PC-3 (cell line): ENCODE data around the gene SH3RF3. TPM values are rescaled to one million over a fixed set of nuclear protein-coding genes. Genes with fewer than 3 reads are reported as not detected.

ENCODE experiments used
- ATAC-seq: fragments of 200-7000 bp; cut with Tn5 transposase; 2 replicates; pipeline ENCODE4 v1.9.1; 2020; ENCODE audit warnings: mild to moderate bottlenecking, moderate library complexity
- BruUV-seq: library from RNA; stranded (reverse); fragments of 400-500 nt; replicated peaks from 2 replicates; lab custom pipeline; 2021; lab: Mats Ljungman, UMichigan
- CTCF ChIA-PET: fragments of 300-600 bp; sonication (Branson Sonifier 250); formaldehyde crosslinking; loops from one replicate; lab custom pipeline; 2022; ENCODE audit warnings: antibody characterized with exemption; lab: Charles Lee
- POLR2A ChIA-PET: fragments of 300-600 bp; sonication (Branson Sonifier 250); formaldehyde crosslinking; loops from one replicate; lab custom pipeline; 2022; ENCODE audit warnings: antibody characterized with exemption; ENCODE audit not compliant: unreplicated experiment; lab: Charles Lee
- DNase-seq: peaks from one replicate; pipeline ENCODE4 v3.0.0-alpha.2; 2015
- H2AFZ ChIP-seq: fragments of 300-600 bp; sonication (generic); 2 replicates; pipeline ENCODE4 v1.6.0; 2016; ENCODE audit warnings: antibody characterized with exemption, low read length
- H3F3A ChIP-seq: fragments of 300-600 bp; sonication (generic); one replicate; pipeline ENCODE4 v1.6.0; 2017; ENCODE audit warnings: antibody characterized with exemption, low read length, control low read depth, mild to moderate bottlenecking; ENCODE audit not compliant: unreplicated experiment
- H3K27ac ChIP-seq: fragments of 300-600 bp; sonication (generic); 2 replicates; pipeline ENCODE4 v1.5.1; 2016; ENCODE audit warnings: mild to moderate bottlenecking, low read length
- H3K27me3 ChIP-seq: fragments of 300-600 bp; sonication (generic); 2 replicates; pipeline ENCODE4 v1.6.1; 2016; ENCODE audit warnings: low read length, mixed read lengths
- H3K36me3 ChIP-seq: fragments of 300-600 bp; sonication (generic); 2 replicates; pipeline ENCODE4 v1.6.1; 2016; ENCODE audit warnings: low read depth, mixed run types, low read length, mixed read lengths
- H3K4me1 ChIP-seq: fragments of 300-600 bp; sonication (generic); 2 replicates; pipeline ENCODE4 v1.5.1; 2016; ENCODE audit warnings: low read length; ENCODE audit not compliant: insufficient read depth
- H3K4me2 ChIP-seq: fragments of 300-600 bp; sonication (generic); 2 replicates; pipeline ENCODE4 v1.6.0; 2016; ENCODE audit warnings: low read length
- H3K4me3 ChIP-seq: fragments of 300-600 bp; sonication (generic); 2 replicates; pipeline ENCODE4 v1.5.1; 2016; ENCODE audit warnings: mild to moderate bottlenecking, low read length, mixed read lengths
- H3K79me2 ChIP-seq: fragments of 300-600 bp; sonication (generic); 2 replicates; pipeline ENCODE4 v1.6.1; 2017; ENCODE audit warnings: low read length, mixed read lengths
- H3K9ac ChIP-seq: fragments of 300-600 bp; sonication (generic); 2 replicates; pipeline ENCODE4 v1.6.0; 2016; ENCODE audit warnings: mild to moderate bottlenecking, low read length
- H3K9me2 ChIP-seq: fragments of 300-600 bp; sonication (generic); replicated peaks from 2 replicates; pipeline ENCODE4 v1.6.1; 2016; ENCODE audit warnings: mixed run types, low read length, mixed read lengths
- H3K9me3 ChIP-seq: fragments of 300-600 bp; sonication (generic); 2 replicates; pipeline ENCODE4 v1.6.1; 2016; ENCODE audit warnings: low read length, mixed read lengths
- H4K20me1 ChIP-seq: fragments of 300-600 bp; sonication (generic); 2 replicates; pipeline ENCODE4 v1.6.1; 2016; ENCODE audit warnings: low read length, mixed read lengths
- CTCF ChIP-seq: fragments of 300-600 bp; sonication (generic); conservative IDR thresholded peaks from 2 replicates; pipeline ENCODE4 v1.5.1; 2017; ENCODE audit warnings: antibody characterized with exemption, low read depth, mild to moderate bottlenecking, low read length
- EZH2 ChIP-seq: fragments of 300-600 bp; sonication (generic); IDR thresholded peaks from one replicate; pipeline ENCODE4 v1.6.1; 2017; ENCODE audit warnings: antibody characterized with exemption, mild to moderate bottlenecking, low read length; ENCODE audit not compliant: unreplicated experiment
- EZH2phosphoT487 ChIP-seq: fragments of 300-600 bp; sonication (generic); IDR thresholded peaks from 2 replicates; pipeline ENCODE4 v1.6.1; 2018; ENCODE audit warnings: mild to moderate bottlenecking, antibody characterized with exemption, low read length, borderline replicate concordance
- intact Hi-C: fragments of 100-400 bp; cut with micrococcal nuclease; formaldehyde crosslinking; loops from 2 replicates; pipeline ENCODE4 v1.9.0; 2023
- total RNA-seq: library from RNA; depleted of rRNA; stranded (reverse); fragments of >200 nt; gene quantifications from 2 replicates; pipeline ENCODE4 v1.2.3, GENCODE V29; 2014

Gene SH3RF3
- total RNA-seq, 1 experiment from 2014 or later, result 11.7 TPM

- no peak overlapping the region for H3K27ac ChIP-seq
- POLR2A ChIA-PET, result no interaction called here
- CTCF ChIA-PET, result no interaction called here
- no peak overlapping the region for H3K9ac ChIP-seq
- H3K36me3 ChIP-seq, result no peaks in the 10 kb centered on the region
- no peaks in the 10 kb centered on the region for H3F3A ChIP-seq
- H3K79me2 ChIP-seq, result peaks cover 36% of the 10 kb centered on the region
- no peaks in the 10 kb centered on the region for H4K20me1 ChIP-seq
- peaks cover 5% of the 10 kb centered on the region for H3K4me1 ChIP-seq
- BruUV-seq, result no TSS peak
- H3K4me2 ChIP-seq, result no peak overlapping the region
- no peak for TF ChIP-seq EZH2
- TF ChIP-seq CTCF, result no peak
- no peak for TF ChIP-seq EZH2phosphoT487
- DNase-seq, result no peak
- intact Hi-C loops, result no loop called here
- no peaks in the 10 kb centered on the region for H3K9me2 ChIP-seq
- no peaks in the 10 kb centered on the region for H3K27me3 ChIP-seq
- H3K9me3 ChIP-seq, result no peaks in the 10 kb centered on the region
- H3K4me3 ChIP-seq, result no peak overlapping the region
- H2AFZ ChIP-seq, result no peak overlapping the region
- no peak for ATAC-seq
Measured at GRCh38 chr2:109202486-109202885, 73.5 kb downstream of the SH3RF3 start.

- H3K79me2 ChIP-seq, result peaks cover 38% of the 10 kb centered on the region
- no peaks in the 10 kb centered on the region for H4K20me1 ChIP-seq
- POLR2A ChIA-PET, result no interaction called here
- H3K4me1 ChIP-seq, result peaks cover 11% of the 10 kb centered on the region
- intact Hi-C loops, result no loop called here
- H3K9ac ChIP-seq, result no peak overlapping the region
- CTCF ChIA-PET, result no interaction called here
- H3K9me3 ChIP-seq, result no peaks in the 10 kb centered on the region
- H3K27me3 ChIP-seq, result no peaks in the 10 kb centered on the region
- no peak overlapping the region for H3K4me2 ChIP-seq
- no peak for TF ChIP-seq EZH2phosphoT487
- no peak for TF ChIP-seq EZH2
- TF ChIP-seq CTCF, result no peak
- H3K27ac ChIP-seq, result no peak overlapping the region
- ATAC-seq (no peak), DNase-seq (no peak)
- H3K4me3 ChIP-seq, result no peak overlapping the region
- H2AFZ ChIP-seq, result no peak overlapping the region
- no TSS peak for BruUV-seq
- H3F3A ChIP-seq, result no peaks in the 10 kb centered on the region
- H3K9me2 ChIP-seq, result no peaks in the 10 kb centered on the region
- H3K36me3 ChIP-seq, result no peaks in the 10 kb centered on the region
Measured at GRCh38 chr2:109203246-109204011, 74.4 kb downstream of the SH3RF3 start.

GRCh38 chr2:109204412-109204811, 75.4 kb downstream of the SH3RF3 start:
- peaks cover 5% of the 10 kb centered on the region for H3F3A ChIP-seq
- H4K20me1 ChIP-seq, result no peaks in the 10 kb centered on the region
- H3K27ac ChIP-seq, result no peak overlapping the region
- H3K4me3 ChIP-seq, result no peak overlapping the region
- no peaks in the 10 kb centered on the region for H3K36me3 ChIP-seq
- no peaks in the 10 kb centered on the region for H3K9me2 ChIP-seq
- intact Hi-C loops, result no loop called here
- H3K9ac ChIP-seq, result no peak overlapping the region
- H3K4me2 ChIP-seq, result no peak overlapping the region
- ATAC-seq, result no peak
- no peaks in the 10 kb centered on the region for H3K27me3 ChIP-seq
- no peak for DNase-seq
- H3K9me3 ChIP-seq, result no peaks in the 10 kb centered on the region
- H3K4me1 ChIP-seq, result peaks cover 21% of the 10 kb centered on the region
- peaks cover 40% of the 10 kb centered on the region for H3K79me2 ChIP-seq
- no TSS peak for BruUV-seq
- ChIA-PET POLR2A (no interaction called here), CTCF (no interaction called here)
- H2AFZ ChIP-seq, result no peak overlapping the region
- TF ChIP-seq EZH2phosphoT487 (no peak), CTCF (no peak), EZH2 (no peak)
